ENCODE results near the gene CNTF. TPM values are rescaled to one million over a fixed set of nuclear protein-coding genes. Genes with fewer than 3 reads are reported as not detected.

Gene CNTF
- polyA plus RNA-seq, 1 donor: 1.4 TPM

GRCh38 chr11:58626934-58627483 lies 4.5 kb downstream of the CNTF start:
- H3K36me3 ChIP-seq (ENCODE audit: control insufficient read depth, insufficient read depth, low read length): peaks cover 34% of the 10 kb centered on the region
- no peak overlapping the region for H3K4me3 ChIP-seq (ENCODE audit: low read length)
- WGBS (ENCODE audit: insufficient coverage, low lambda C conversion rate): 100% methylated on average over 1 of the region's 4 CpGs
- H3K27ac ChIP-seq (ENCODE audit: low read length): no peak overlapping the region
- no peaks in the 10 kb centered on the region for H3K9me3 ChIP-seq (ENCODE audit: control insufficient read depth, low read depth, low read length)
- H3K27me3 ChIP-seq (ENCODE audit: control insufficient read depth, insufficient read depth, low read length): no peaks in the 10 kb centered on the region
- no peaks in the 10 kb centered on the region for H3K4me1 ChIP-seq (ENCODE audit: control insufficient read depth, insufficient read depth, low read length)
- no peak for DNase-seq

GRCh38 chr11:58628446-58628845 lies 6.0 kb downstream of the CNTF start:
- Histone ChIP-seq H3K4me1 (ENCODE audit: control insufficient read depth, insufficient read depth, low read length) (no peaks in the 10 kb centered on the region), H3K9me3 (ENCODE audit: control insufficient read depth, low read depth, low read length) (no peaks in the 10 kb centered on the region), H3K27me3 (ENCODE audit: control insufficient read depth, insufficient read depth, low read length) (no peaks in the 10 kb centered on the region), H3K4me3 (ENCODE audit: low read length) (no peak overlapping the region), H3K36me3 (ENCODE audit: control insufficient read depth, insufficient read depth, low read length) (peaks cover 28% of the 10 kb centered on the region), H3K27ac (ENCODE audit: low read length) (no peak overlapping the region)
- 80% methylated on average over 1 of the region's 3 CpGs for WGBS (ENCODE audit: insufficient coverage, low lambda C conversion rate)
- DNase-seq: no peak

- H3K27ac ChIP-seq (ENCODE audit: low read length): no peak overlapping the region
- no peaks in the 10 kb centered on the region for H3K4me1 ChIP-seq (ENCODE audit: control insufficient read depth, insufficient read depth, low read length)
- DNase-seq: peak in 1 of 2 donors; percentile 30
- no peaks in the 10 kb centered on the region for H3K27me3 ChIP-seq (ENCODE audit: control insufficient read depth, insufficient read depth, low read length)
- no peak overlapping the region for H3K4me3 ChIP-seq (ENCODE audit: low read length)
- H3K36me3 ChIP-seq (ENCODE audit: control insufficient read depth, insufficient read depth, low read length): peaks cover 17% of the 10 kb centered on the region
- 40% methylated on average over 1 of the region's 2 CpGs for WGBS (ENCODE audit: insufficient coverage, low lambda C conversion rate)
- no peaks in the 10 kb centered on the region for H3K9me3 ChIP-seq (ENCODE audit: control insufficient read depth, low read depth, low read length)
Observed at GRCh38 chr11:58629857-58630256, 7.4 kb downstream of the CNTF start.

GRCh38 chr11:58631378-58631777 lies 8.9 kb downstream of the CNTF start:
- H3K4me1 ChIP-seq (ENCODE audit: control insufficient read depth, insufficient read depth, low read length): no peaks in the 10 kb centered on the region
- H3K9me3 ChIP-seq (ENCODE audit: control insufficient read depth, low read depth, low read length): no peaks in the 10 kb centered on the region
- H3K36me3 ChIP-seq (ENCODE audit: control insufficient read depth, insufficient read depth, low read length): peaks cover 4% of the 10 kb centered on the region
- no peaks in the 10 kb centered on the region for H3K27me3 ChIP-seq (ENCODE audit: control insufficient read depth, insufficient read depth, low read length)
- 33% methylated on average over 1 of the region's 3 CpGs for WGBS (ENCODE audit: insufficient coverage, low lambda C conversion rate)
- DNase-seq: no peak
- no peak overlapping the region for H3K4me3 ChIP-seq (ENCODE audit: low read length)
- H3K27ac ChIP-seq (ENCODE audit: low read length): no peak overlapping the region

- no peak for DNase-seq
- no CpG with 5 or more reads among the region's 1 CpG for WGBS (ENCODE audit: insufficient coverage, low lambda C conversion rate)
- no peaks in the 10 kb centered on the region for H3K27me3 ChIP-seq (ENCODE audit: control insufficient read depth, insufficient read depth, low read length)
- H3K4me1 ChIP-seq (ENCODE audit: control insufficient read depth, insufficient read depth, low read length): no peaks in the 10 kb centered on the region
- no peak overlapping the region for H3K4me3 ChIP-seq (ENCODE audit: low read length)
- H3K36me3 ChIP-seq (ENCODE audit: control insufficient read depth, insufficient read depth, low read length): no peaks in the 10 kb centered on the region
- no peaks in the 10 kb centered on the region for H3K9me3 ChIP-seq (ENCODE audit: control insufficient read depth, low read depth, low read length)
- no peak overlapping the region for H3K27ac ChIP-seq (ENCODE audit: low read length)
Observed at GRCh38 chr11:58632510-58632909, 10.0 kb downstream of the CNTF start.

GRCh38 chr11:58636587-58636986 lies 14.1 kb downstream of the CNTF start:
- Histone ChIP-seq H3K27me3 (ENCODE audit: control insufficient read depth, insufficient read depth, low read length) (no peaks in the 10 kb centered on the region), H3K9me3 (ENCODE audit: control insufficient read depth, low read depth, low read length) (no peaks in the 10 kb centered on the region), H3K4me3 (ENCODE audit: low read length) (no peak overlapping the region), H3K36me3 (ENCODE audit: control insufficient read depth, insufficient read depth, low read length) (no peaks in the 10 kb centered on the region), H3K4me1 (ENCODE audit: control insufficient read depth, insufficient read depth, low read length) (peaks cover 9% of the 10 kb centered on the region), H3K27ac (ENCODE audit: low read length) (no peak overlapping the region)
- DNase-seq: no peak
- no CpG with 5 or more reads among the region's 3 CpGs for WGBS (ENCODE audit: insufficient coverage, low lambda C conversion rate)

GRCh38 chr11:58637371-58637770 lies 14.9 kb downstream of the CNTF start:
- 67% methylated on average over 1 of the region's 2 CpGs for WGBS (ENCODE audit: insufficient coverage, low lambda C conversion rate)
- Histone ChIP-seq H3K9me3 (ENCODE audit: control insufficient read depth, low read depth, low read length) (no peaks in the 10 kb centered on the region), H3K27me3 (ENCODE audit: control insufficient read depth, insufficient read depth, low read length) (no peaks in the 10 kb centered on the region), H3K4me1 (ENCODE audit: control insufficient read depth, insufficient read depth, low read length) (peaks cover 17% of the 10 kb centered on the region), H3K4me3 (ENCODE audit: low read length) (no peak overlapping the region), H3K27ac (ENCODE audit: low read length) (no peak overlapping the region), H3K36me3 (ENCODE audit: control insufficient read depth, insufficient read depth, low read length) (no peaks in the 10 kb centered on the region)
- DNase-seq: no peak

GRCh38 chr11:58639103-58639502 lies 16.6 kb downstream of the CNTF start:
- peaks cover 20% of the 10 kb centered on the region for H3K4me1 ChIP-seq (ENCODE audit: control insufficient read depth, insufficient read depth, low read length)
- H3K27ac ChIP-seq (ENCODE audit: low read length): no peak overlapping the region
- H3K9me3 ChIP-seq (ENCODE audit: control insufficient read depth, low read depth, low read length): no peaks in the 10 kb centered on the region
- H3K27me3 ChIP-seq (ENCODE audit: control insufficient read depth, insufficient read depth, low read length): no peaks in the 10 kb centered on the region
- no CpG with 5 or more reads among the region's 6 CpGs for WGBS (ENCODE audit: insufficient coverage, low lambda C conversion rate)
- no peak for DNase-seq
- no peak overlapping the region for H3K4me3 ChIP-seq (ENCODE audit: low read length)
- no peaks in the 10 kb centered on the region for H3K36me3 ChIP-seq (ENCODE audit: control insufficient read depth, insufficient read depth, low read length)

GRCh38 chr11:58639669-58640068 lies 17.2 kb downstream of the CNTF start:
- no CpG with 5 or more reads among the region's 2 CpGs for WGBS (ENCODE audit: insufficient coverage, low lambda C conversion rate)
- peaks cover 20% of the 10 kb centered on the region for H3K4me1 ChIP-seq (ENCODE audit: control insufficient read depth, insufficient read depth, low read length)
- no peaks in the 10 kb centered on the region for H3K9me3 ChIP-seq (ENCODE audit: control insufficient read depth, low read depth, low read length)
- no peaks in the 10 kb centered on the region for H3K36me3 ChIP-seq (ENCODE audit: control insufficient read depth, insufficient read depth, low read length)
- DNase-seq: no peak
- no peak overlapping the region for H3K27ac ChIP-seq (ENCODE audit: low read length)
- no peak overlapping the region for H3K4me3 ChIP-seq (ENCODE audit: low read length)
- H3K27me3 ChIP-seq (ENCODE audit: control insufficient read depth, insufficient read depth, low read length): no peaks in the 10 kb centered on the region

- H3K27ac ChIP-seq (ENCODE audit: low read length): peak overlapping the region; percentile 14
- no CpG with 5 or more reads among the region's 1 CpG for WGBS (ENCODE audit: insufficient coverage, low lambda C conversion rate)
- no peak for DNase-seq
Observed at GRCh38 chr11:58640386-58641023, 18.0 kb downstream of the CNTF start.

GRCh38 chr11:58641341-58641740 lies 18.9 kb downstream of the CNTF start:
- DNase-seq: peak; percentile 61 to 84
- 30% methylated on average over 2 of the region's 3 CpGs for WGBS (ENCODE audit: insufficient coverage, low lambda C conversion rate)
- no peak overlapping the region for H3K4me3 ChIP-seq (ENCODE audit: low read length)
- H3K27ac ChIP-seq (ENCODE audit: low read length): peak overlapping the region; percentile 80
- peaks cover 2% of the 10 kb centered on the region for H3K9me3 ChIP-seq (ENCODE audit: control insufficient read depth, low read depth, low read length)
- H3K36me3 ChIP-seq (ENCODE audit: control insufficient read depth, insufficient read depth, low read length): no peaks in the 10 kb centered on the region
- H3K4me1 ChIP-seq (ENCODE audit: control insufficient read depth, insufficient read depth, low read length): peaks cover 20% of the 10 kb centered on the region
- no peaks in the 10 kb centered on the region for H3K27me3 ChIP-seq (ENCODE audit: control insufficient read depth, insufficient read depth, low read length)

More at GRCh38 chr11:58640386-58641023, 18.0 kb downstream of the CNTF start:
- Histone ChIP-seq H3K27me3 (ENCODE audit: control insufficient read depth, insufficient read depth, low read length) (no peaks in the 10 kb centered on the region), H3K36me3 (ENCODE audit: control insufficient read depth, insufficient read depth, low read length) (no peaks in the 10 kb centered on the region), H3K9me3 (ENCODE audit: control insufficient read depth, low read depth, low read length) (no peaks in the 10 kb centered on the region), H3K4me3 (ENCODE audit: low read length) (no peak overlapping the region), H3K4me1 (ENCODE audit: control insufficient read depth, insufficient read depth, low read length) (peaks cover 20% of the 10 kb centered on the region)

Data from large intestine (tissue), 3 donors.